ENCODE data around the gene TESK2. TPM values are rescaled to one million over a fixed set of nuclear protein-coding genes. Genes with fewer than 3 reads are reported as not detected.

Gene TESK2
- total and polyA plus RNA-seq, 5 donors: 1.6 to 4.7 (median 4.2) TPM

GRCh38 chr1:45353685-45354084 lies 137.3 kb downstream of the TESK2 start:
- DNase-seq: no peak
- H3K4me3 ChIP-seq (ENCODE audit: low read length): no peak overlapping the region
- no peaks in the 10 kb centered on the region for H3K9me3 ChIP-seq (ENCODE audit: control insufficient read depth, low read length)
- WGBS: 68% methylated on average over 2 of the region's 2 CpGs
- ATAC-seq: no peak
- H3K27ac ChIP-seq (ENCODE audit: low read length): no peak overlapping the region
- no peaks in the 10 kb centered on the region for H3K27me3 ChIP-seq (ENCODE audit: control insufficient read depth, insufficient read depth)
- intact Hi-C loops (cut with DNase I): loop anchor here in 1 of 4 donors (10.0 kb wide), 1 partner anchor 221 kb away; no protein-coding TSS in a partner anchor
- H3K4me1 ChIP-seq (ENCODE audit: control insufficient read depth, insufficient read depth, low read length): peaks cover 8% of the 10 kb centered on the region

GRCh38 chr1:45351508-45351907 lies 139.5 kb downstream of the TESK2 start:
- DNase-seq (no peak), ATAC-seq (no peak)
- no peaks in the 10 kb centered on the region for H3K27me3 ChIP-seq (ENCODE audit: control insufficient read depth, insufficient read depth)
- intact Hi-C loops (cut with DNase I): loop anchor here in 1 of 4 donors (10.0 kb wide), 1 partner anchor 223 kb away; no protein-coding TSS in a partner anchor
- H3K9me3 ChIP-seq (ENCODE audit: control insufficient read depth, low read length): no peaks in the 10 kb centered on the region
- 76% methylated on average over 5 of the region's 5 CpGs for WGBS
- no peak overlapping the region for H3K27ac ChIP-seq (ENCODE audit: low read length)
- H3K4me3 ChIP-seq (ENCODE audit: low read length): no peak overlapping the region
- H3K4me1 ChIP-seq (ENCODE audit: control insufficient read depth, insufficient read depth, low read length): peaks cover 11% of the 10 kb centered on the region

- H3K27ac ChIP-seq (ENCODE audit: low read length): peak overlapping the region; percentile 91
- no peak overlapping the region for H3K4me3 ChIP-seq (ENCODE audit: low read length)
- peaks cover 11% of the 10 kb centered on the region for H3K4me1 ChIP-seq (ENCODE audit: control insufficient read depth, insufficient read depth, low read length)
- H3K9me3 ChIP-seq (ENCODE audit: control insufficient read depth, low read length): no peaks in the 10 kb centered on the region
- DNase-seq (peak in 2 of 3 donors; percentile 72 to 78), ATAC-seq (peak; percentile 71 to 78)
- intact Hi-C loops (cut with DNase I): no loop called here
- no peaks in the 10 kb centered on the region for H3K27me3 ChIP-seq (ENCODE audit: control insufficient read depth, insufficient read depth)
- 31% methylated on average over 3 of the region's 3 CpGs for WGBS
Observed at GRCh38 chr1:45348966-45349677, 141.8 kb downstream of the TESK2 start.

GRCh38 chr1:45348609-45348965 lies 142.4 kb downstream of the TESK2 start:
- ATAC-seq: peak; percentile 3 to 6
- no peak overlapping the region for H3K4me3 ChIP-seq (ENCODE audit: low read length)
- no peaks in the 10 kb centered on the region for H3K9me3 ChIP-seq (ENCODE audit: control insufficient read depth, low read length)
- peak overlapping the region; percentile 91 for H3K27ac ChIP-seq (ENCODE audit: low read length)
- intact Hi-C loops (cut with DNase I): no loop called here
- DNase-seq: no peak
- WGBS: 27% methylated on average over 1 of the region's 1 CpG
- no peaks in the 10 kb centered on the region for H3K27me3 ChIP-seq (ENCODE audit: control insufficient read depth, insufficient read depth)
- peaks cover 11% of the 10 kb centered on the region for H3K4me1 ChIP-seq (ENCODE audit: control insufficient read depth, insufficient read depth, low read length)

GRCh38 chr1:45348020-45348419 lies 142.9 kb downstream of the TESK2 start:
- intact Hi-C loops (cut with DNase I): no loop called here
- WGBS: 100% methylated on average over 2 of the region's 2 CpGs
- DNase-seq (no peak), ATAC-seq (no peak)
- Histone ChIP-seq H3K9me3 (ENCODE audit: control insufficient read depth, low read length) (no peaks in the 10 kb centered on the region), H3K4me3 (ENCODE audit: low read length) (no peak overlapping the region), H3K27me3 (ENCODE audit: control insufficient read depth, insufficient read depth) (no peaks in the 10 kb centered on the region), H3K27ac (ENCODE audit: low read length) (peak overlapping the region; percentile 57), H3K4me1 (ENCODE audit: control insufficient read depth, insufficient read depth, low read length) (peaks cover 11% of the 10 kb centered on the region)

GRCh38 chr1:45346473-45346872 lies 144.5 kb downstream of the TESK2 start:
- WGBS: 89% methylated on average over 2 of the region's 2 CpGs
- H3K27ac ChIP-seq (ENCODE audit: low read length): no peak overlapping the region
- H3K4me3 ChIP-seq (ENCODE audit: low read length): no peak overlapping the region
- intact Hi-C loops (cut with DNase I): no loop called here
- H3K9me3 ChIP-seq (ENCODE audit: control insufficient read depth, low read length): no peaks in the 10 kb centered on the region
- ATAC-seq (no peak), DNase-seq (no peak)
- H3K27me3 ChIP-seq (ENCODE audit: control insufficient read depth, insufficient read depth): no peaks in the 10 kb centered on the region
- peaks cover 11% of the 10 kb centered on the region for H3K4me1 ChIP-seq (ENCODE audit: control insufficient read depth, insufficient read depth, low read length)

- Histone ChIP-seq H3K27me3 (ENCODE audit: control insufficient read depth, insufficient read depth) (no peaks in the 10 kb centered on the region), H3K4me1 (ENCODE audit: control insufficient read depth, insufficient read depth, low read length) (peaks cover 18% of the 10 kb centered on the region), H3K4me3 (ENCODE audit: low read length) (no peak overlapping the region), H3K9me3 (ENCODE audit: control insufficient read depth, low read length) (no peaks in the 10 kb centered on the region), H3K27ac (ENCODE audit: low read length) (no peak overlapping the region)
- ATAC-seq (no peak), DNase-seq (no peak)
- 95% methylated on average over 13 of the region's 13 CpGs for WGBS
- intact Hi-C loops (cut with DNase I): no loop called here
Observed at GRCh38 chr1:45345014-45345413, 145.9 kb downstream of the TESK2 start.

GRCh38 chr1:45344499-45344898 lies 146.5 kb downstream of the TESK2 start:
- Histone ChIP-seq H3K27ac (ENCODE audit: low read length) (no peak overlapping the region), H3K4me1 (ENCODE audit: control insufficient read depth, insufficient read depth, low read length) (peaks cover 17% of the 10 kb centered on the region), H3K9me3 (ENCODE audit: control insufficient read depth, low read length) (no peaks in the 10 kb centered on the region), H3K27me3 (ENCODE audit: control insufficient read depth, insufficient read depth) (no peaks in the 10 kb centered on the region), H3K4me3 (ENCODE audit: low read length) (no peak overlapping the region)
- intact Hi-C loops (cut with DNase I): no loop called here
- 99% methylated on average over 2 of the region's 2 CpGs for WGBS
- no peak for ATAC-seq
- DNase-seq: no peak

- Histone ChIP-seq H3K4me1 (ENCODE audit: control insufficient read depth, insufficient read depth, low read length) (peaks cover 7% of the 10 kb centered on the region), H3K27me3 (ENCODE audit: control insufficient read depth, insufficient read depth) (no peaks in the 10 kb centered on the region), H3K27ac (ENCODE audit: low read length) (no peak overlapping the region), H3K9me3 (ENCODE audit: control insufficient read depth, low read length) (no peaks in the 10 kb centered on the region), H3K4me3 (ENCODE audit: low read length) (peak overlapping the region; percentile 64)
- no peak for DNase-seq
- ATAC-seq: no peak
- WGBS: 32% methylated on average over 6 of the region's 6 CpGs
- intact Hi-C loops (cut with DNase I): no loop called here
Observed at GRCh38 chr1:45340816-45341466, 150.0 kb downstream of the TESK2 start.

- DNase-seq: peak; percentile 96 to 98 (median 97)
- Histone ChIP-seq H3K4me1 (ENCODE audit: control insufficient read depth, insufficient read depth, low read length) (peaks cover 7% of the 10 kb centered on the region), H3K4me3 (ENCODE audit: low read length) (peak within 1 kb of the TSS; percentile 64), H3K27ac (ENCODE audit: low read length) (peak within 1 kb of the TSS; percentile 91), H3K27me3 (ENCODE audit: control insufficient read depth, insufficient read depth) (no peaks in the 10 kb centered on the region), H3K9me3 (ENCODE audit: control insufficient read depth, low read length) (no peaks in the 10 kb centered on the region)
- under 1% methylated on average over 70 of the region's 70 CpGs for WGBS
- peak; percentile 95 to 96 for ATAC-seq
- intact Hi-C loops (cut with DNase I): no loop called here
Observed at GRCh38 chr1:45339789-45340558, 151.0 kb downstream of the TESK2 start, which contains the start of the genes MUTYH and TOE1. Gene MUTYH (minus strand): TSS chr1:45340440. CDS start chr1:45334505, 5,935 bp downstream. Gene TOE1 (plus strand): TSS chr1:45340170. CDS start chr1:45340253, 83 bp downstream.
